ENCODE results near the gene POLE. TPM values are rescaled to one million over a fixed set of nuclear protein-coding genes. Genes with fewer than 3 reads are reported as not detected.

Gene POLE
- total and polyA plus RNA-seq, 9 of the 15 experiments (the other 6 are each of a cell fraction or from before 2014, with no cell fraction given) = 2.4 to 154 (median 49.6) TPM

- intact Hi-C loops (cut with micrococcal nuclease) (no loop called here), in situ Hi-C loops (cut with MboI) (no loop called here)
- CTCF ChIA-PET (ENCODE audit: low intra/inter-chr PET ratio) = no interaction called here
- no peak overlapping the region for H3K4me2 ChIP-seq (ENCODE audit: insufficient read depth, low read length)
- BruUV-seq (replicated peaks) = no TSS peak
- no peak for FAIRE-seq
- POLR2A ChIA-PET = interaction anchor here (0.6 kb wide), 1 partner anchor 104 kb away, joined by 3 read pairs; no protein-coding TSS in a partner anchor
- peaks cover 0 to 14% of the 10 kb centered on the region in 2 experiments; a peak in 2 of 5 replicates for H3K4me1 ChIP-seq (replicated peaks in 1 of 2; ENCODE audit: control insufficient read depth in 2 of 2, insufficient read depth in 2 of 2, low read length in 2 of 2)
- no peak overlapping the region for H3K27ac ChIP-seq (ENCODE audit: extremely low read depth, low read depth, low read length)
- no peak for TF ChIP-seq TGIF2 (CRISPR knock-in tag; IDR thresholded peaks at IDR 0.05)
- no peak for TF ChIP-seq CBX3 (IDR thresholded peaks at IDR 0.05; ENCODE audit: borderline replicate concordance in 1 of 2, low read length in 2 of 2)
- no peak for TF ChIP-seq RCOR1 (IDR thresholded peaks at IDR 0.05; ENCODE audit: borderline replicate concordance in 1 of 2, low read depth in 2 of 2, low read length in 2 of 2)
- TF ChIP-seq FOXP4 (CRISPR knock-in tag; IDR thresholded peaks at IDR 0.05; ENCODE audit: borderline replicate concordance) = no peak
- peak; percentile 45; the same call in 1 of the 2 replicates for TF ChIP-seq POLR2G (IDR thresholded peaks at IDR 0.05; ENCODE audit: low read depth, low read length)
- peak; percentile 26 for TF ChIP-seq PCBP1 (IDR thresholded peaks at IDR 0.05; ENCODE audit: low read depth, low read length, poor library complexity, severe bottlenecking)
- no peak for TF ChIP-seq MYC (IDR thresholded peaks at IDR 0.05; ENCODE audit: low read depth, low read length)
- TF ChIP-seq MYC (CRISPR knock-in tag; IDR thresholded peaks at IDR 0.05; ENCODE audit: borderline replicate concordance, low read depth) = no peak
- no peak for TF ChIP-seq SP2 (IDR thresholded peaks at IDR 0.05; ENCODE audit: extremely low read depth, low read depth, low read length, poor library complexity, severe bottlenecking)
- no peak for TF ChIP-seq AFF4 (CRISPR knock-in tag; IDR thresholded peaks at IDR 0.05)
- TF ChIP-seq COPS2 (conservative IDR thresholded peaks at IDR 0.05) = no peak
- no peaks in the 10 kb centered on the region for H3K27me3 ChIP-seq (ENCODE audit: control insufficient read depth in 2 of 2, insufficient read depth in 2 of 2, low read length in 2 of 2)
- no peaks in the 10 kb centered on the region for H4K20me1 ChIP-seq (replicated peaks; ENCODE audit: control insufficient read depth, insufficient read depth, low read length)
- H3K36me3 ChIP-seq (ENCODE audit: control insufficient read depth, insufficient read depth, low read length) = peaks cover 43% of the 10 kb centered on the region; the same call in 2 of the 3 replicates
- H3K9ac ChIP-seq (ENCODE audit: insufficient read depth in 1 of 2, low read depth in 2 of 2, low read length in 2 of 2) = no peak overlapping the region
- WGBS (ENCODE audit: insufficient coverage, low coverage, missing lambda C conversion rate) = 95% methylated on average over 27 of the region's 89 CpGs
- no peaks in the 10 kb centered on the region for H3K9me3 ChIP-seq (replicated peaks; ENCODE audit: control insufficient read depth, insufficient read depth, low read depth, low read length)
- H2AFZ ChIP-seq (ENCODE audit: low read depth, low read length) = no peak overlapping the region
- no peak overlapping the region for H3K4me3 ChIP-seq
- H3K9me1 ChIP-seq (ENCODE audit: control insufficient read depth, insufficient read depth, low read length) = no peaks in the 10 kb centered on the region
- no peak for DNase-seq (ENCODE audit: extremely low read depth in 1 of 4, low spot score in 3 of 4)
- no peak for ATAC-seq
- H3K79me2 ChIP-seq (ENCODE audit: control insufficient read depth, insufficient read depth, low read length) = no peaks in the 10 kb centered on the region
Measured at GRCh38 chr12:132582582-132583410, 104.3 kb downstream of the POLE start.
